ENCODE results near the gene NUCKS1.

The NUCKS1 gene

DNA sequence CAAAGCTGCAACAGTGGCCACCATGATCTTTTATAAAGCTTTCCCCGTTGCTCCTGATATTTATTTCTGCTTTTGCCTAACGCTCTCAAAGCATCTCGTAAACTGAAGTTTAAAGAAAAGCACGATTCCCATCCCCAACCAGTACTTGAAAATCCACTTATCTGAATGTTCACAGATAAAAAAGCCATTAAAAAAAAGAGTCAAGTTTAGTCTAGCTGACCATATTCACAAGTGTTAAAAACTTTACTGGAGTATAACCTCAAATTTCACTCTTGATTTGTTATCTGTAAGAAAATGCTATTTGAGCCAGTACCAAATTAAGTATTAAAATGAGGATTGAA is 35.1 kb downstream of the NUCKS1 start:
- ChIA-PET POLR2A (no interaction called here), CTCF (interaction anchor here (1.3 to 10.1 kb wide), 5 partner anchors 8 to 123 kb away, joined by 7 to 372 read pairs (median 90); no protein-coding TSS in a partner anchor)

GRCh38 chr1:205714190-205714905 is 35.6 kb downstream of the NUCKS1 start:
- POLR2A ChIA-PET, result interaction anchor here (0.6 kb wide), 1 partner anchor 10 kb away, joined by 3 read pairs; no protein-coding TSS in a partner anchor
- CTCF ChIA-PET, result interaction anchor here (1.0 to 10.1 kb wide), 7 partner anchors 9 to 122 kb away, joined by 3 to 372 read pairs (median 61); no protein-coding TSS in a partner anchor
- TF ChIP-seq CTCF (IDR thresholded peaks at IDR 0.05; ENCODE audit: control extremely low read depth, extremely low read depth, low read depth, missing control alignments), result no peak
- DNase-seq (ENCODE audit: extremely low spot score), result no peak

More for the DNA sequence above, 35.1 kb downstream of the NUCKS1 start:
- DNase-seq (ENCODE audit: extremely low spot score), result no peak
- TF ChIP-seq CTCF (IDR thresholded peaks at IDR 0.05; ENCODE audit: control extremely low read depth, extremely low read depth, low read depth, missing control alignments), result no peak

GRCh38 chr1:205711105-205712048 is 38.6 kb downstream of the NUCKS1 start:
- POLR2A ChIA-PET, result interaction anchor here (0.8 kb wide), 1 partner anchor 53 kb away, joined by 3 read pairs; no protein-coding TSS in a partner anchor
- CTCF ChIA-PET, result interaction anchor here (0.6 to 10.1 kb wide), 49 partner anchors 8 to 438 kb away, joined by 3 to 372 read pairs (median 5); partner anchors contain the start of genes ELK4, NUCKS1, RAB29 and SLC45A3
- peak; percentile 58 for DNase-seq (ENCODE audit: extremely low spot score)
- peak; percentile 83 for TF ChIP-seq CTCF (IDR thresholded peaks at IDR 0.05; ENCODE audit: control extremely low read depth, extremely low read depth, low read depth, missing control alignments)

- ChIA-PET CTCF (interaction anchor here (0.7 to 10.1 kb wide), 34 partner anchors 8 to 437 kb away, joined by 3 to 372 read pairs (median 9); partner anchors contain the start of gene SLC45A3), POLR2A (interaction anchor here (0.8 kb wide), 1 partner anchor 52 kb away, joined by 3 read pairs; no protein-coding TSS in a partner anchor)
- no peak for TF ChIP-seq CTCF (IDR thresholded peaks at IDR 0.05; ENCODE audit: control extremely low read depth, extremely low read depth, low read depth, missing control alignments)
- DNase-seq (ENCODE audit: extremely low spot score), result no peak
Observed at GRCh38 chr1:205710201-205711062, 39.5 kb downstream of the NUCKS1 start.

GRCh38 chr1:205709640-205710039 is 40.3 kb downstream of the NUCKS1 start:
- TF ChIP-seq CTCF (IDR thresholded peaks at IDR 0.05; ENCODE audit: control extremely low read depth, extremely low read depth, low read depth, missing control alignments), result no peak
- no peak for DNase-seq (ENCODE audit: extremely low spot score)
- ChIA-PET POLR2A (no interaction called here), CTCF (interaction anchor here (0.7 to 10.1 kb wide), 24 partner anchors 7 to 438 kb away, joined by 3 to 372 read pairs (median 13); no protein-coding TSS in a partner anchor)

Measured in GM10248 (cell line).